Stimulated activated CD8-positive, alpha-beta memory T cell treated with anti-CD3 and anti-CD28 coated beads, Interleukin-12 subunit alpha, Interleukin-12 subunit beta, amount 100 ng/mL, for 1 hour (primary cell): ENCODE results near the gene TRIM40.
A peak's percentile ranks its signal among the peaks of the same experiment; 100 is the strongest.
"Not testable (repeated sequence)": the region's sequence is repeated elsewhere in the genome, so short reads cannot be mapped to it uniquely, and the experiment has no call there.

ENCODE experiments used
- DNase-seq: peaks from one replicate; pipeline ENCODE4 v3.0.0-alpha.2; 2020; ENCODE audit warnings: low read depth

Gene TRIM40

DNA sequence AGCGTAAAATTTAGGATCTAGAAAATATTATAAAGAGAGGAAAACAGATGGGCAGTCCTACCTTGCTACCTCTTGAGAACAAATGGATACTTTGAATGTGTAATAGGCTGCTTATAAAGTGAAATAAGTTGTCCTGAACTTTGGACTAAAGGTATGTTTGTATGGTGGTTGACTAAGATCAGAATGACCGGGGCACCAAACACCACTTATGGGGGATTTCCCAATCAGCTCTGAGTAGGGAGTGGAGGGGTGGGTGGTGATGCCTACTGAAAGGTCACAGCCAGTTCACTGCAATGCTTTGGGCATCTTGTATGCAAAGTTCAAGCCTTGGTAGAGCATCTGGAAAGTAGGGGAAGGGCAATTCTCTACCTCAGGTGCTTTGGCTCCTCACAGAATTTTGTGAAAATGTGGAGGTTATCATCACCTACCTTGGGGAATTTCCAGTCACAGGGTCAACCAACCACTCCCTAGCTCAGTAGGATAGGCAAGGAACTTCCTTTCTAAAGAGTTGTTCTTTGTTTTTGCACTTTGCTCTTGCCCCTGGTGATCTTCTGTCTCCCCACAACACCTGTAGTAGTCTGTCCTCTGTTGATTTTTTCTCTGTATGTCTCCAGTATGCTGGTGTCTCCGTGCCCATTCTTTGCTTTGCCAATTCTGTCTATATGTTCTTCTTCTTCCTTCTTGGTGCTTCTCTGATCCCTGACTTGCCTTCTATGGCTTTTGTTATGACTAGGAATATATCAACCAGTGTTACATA lies 22.8 kb upstream of the TRIM40 start, which contains the start of gene TRIM31:
Gene TRIM31 (minus strand): TSS at position 88 of the 757 bp plus-strand sequence. CDS start 285 bp downstream, outside the sequence.
- no peak for DNase-seq

DNA sequence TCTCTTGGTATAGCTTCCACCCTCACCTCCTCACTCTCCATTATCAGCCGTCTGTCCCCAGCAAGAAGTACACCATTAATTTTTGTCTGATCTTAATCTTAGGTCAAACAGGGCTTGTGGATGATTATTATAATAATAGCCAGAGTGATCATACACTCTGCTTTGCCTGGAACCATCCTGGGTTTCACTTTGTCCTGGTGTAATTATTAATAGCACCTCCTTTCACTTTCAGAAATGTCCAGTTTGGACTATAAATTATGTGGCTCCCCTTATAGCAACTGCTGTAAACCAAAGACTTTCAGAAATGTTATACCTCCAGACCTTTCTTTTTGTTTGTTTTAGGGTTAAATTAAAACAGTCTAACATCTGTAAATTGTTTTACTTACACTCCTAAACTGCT lies 22.1 kb upstream of the TRIM40 start:
- DNase-seq, result no peak

DNA sequence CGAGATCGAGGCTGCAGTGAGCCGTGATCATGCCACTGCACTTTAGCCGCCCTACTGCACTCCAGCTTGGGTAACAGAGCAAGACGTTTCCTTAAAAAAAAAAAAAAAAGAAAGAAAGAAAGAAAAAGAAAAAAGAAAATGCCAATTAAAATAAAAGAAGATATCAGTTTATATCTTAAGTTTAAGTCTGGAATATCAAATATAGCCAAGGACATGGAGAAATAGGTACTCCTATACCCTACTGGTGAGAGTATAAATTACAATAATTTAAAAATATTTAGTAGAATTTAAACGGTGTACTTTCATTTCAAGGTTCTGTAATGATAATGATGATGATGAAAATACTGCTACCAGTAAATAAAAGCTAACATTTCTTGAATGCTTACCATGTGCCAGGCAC lies 19.2 kb upstream of the TRIM40 start:
- DNase-seq, result no peak

DNA sequence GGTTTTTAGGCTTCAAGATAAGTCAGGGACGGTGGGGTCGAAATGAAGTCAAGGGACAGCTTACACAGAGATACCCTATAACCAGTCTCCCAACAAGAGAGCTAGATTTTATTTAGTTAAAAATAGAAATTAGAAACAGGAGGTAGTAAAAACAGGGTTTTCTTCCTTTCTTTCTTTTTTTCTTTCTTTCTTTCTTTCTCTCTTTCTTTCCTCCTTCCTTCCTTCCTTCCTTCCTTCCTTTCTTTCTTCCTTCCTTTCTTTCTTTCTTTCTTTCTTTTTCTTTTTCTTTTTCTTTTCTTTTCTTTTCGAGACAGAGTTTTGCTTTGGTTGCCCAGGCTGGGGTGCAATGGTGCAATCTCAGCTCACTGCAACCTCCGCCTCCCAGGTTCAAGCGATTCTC lies 17.2 kb upstream of the TRIM40 start:
- not testable (repeated sequence) for DNase-seq

DNA sequence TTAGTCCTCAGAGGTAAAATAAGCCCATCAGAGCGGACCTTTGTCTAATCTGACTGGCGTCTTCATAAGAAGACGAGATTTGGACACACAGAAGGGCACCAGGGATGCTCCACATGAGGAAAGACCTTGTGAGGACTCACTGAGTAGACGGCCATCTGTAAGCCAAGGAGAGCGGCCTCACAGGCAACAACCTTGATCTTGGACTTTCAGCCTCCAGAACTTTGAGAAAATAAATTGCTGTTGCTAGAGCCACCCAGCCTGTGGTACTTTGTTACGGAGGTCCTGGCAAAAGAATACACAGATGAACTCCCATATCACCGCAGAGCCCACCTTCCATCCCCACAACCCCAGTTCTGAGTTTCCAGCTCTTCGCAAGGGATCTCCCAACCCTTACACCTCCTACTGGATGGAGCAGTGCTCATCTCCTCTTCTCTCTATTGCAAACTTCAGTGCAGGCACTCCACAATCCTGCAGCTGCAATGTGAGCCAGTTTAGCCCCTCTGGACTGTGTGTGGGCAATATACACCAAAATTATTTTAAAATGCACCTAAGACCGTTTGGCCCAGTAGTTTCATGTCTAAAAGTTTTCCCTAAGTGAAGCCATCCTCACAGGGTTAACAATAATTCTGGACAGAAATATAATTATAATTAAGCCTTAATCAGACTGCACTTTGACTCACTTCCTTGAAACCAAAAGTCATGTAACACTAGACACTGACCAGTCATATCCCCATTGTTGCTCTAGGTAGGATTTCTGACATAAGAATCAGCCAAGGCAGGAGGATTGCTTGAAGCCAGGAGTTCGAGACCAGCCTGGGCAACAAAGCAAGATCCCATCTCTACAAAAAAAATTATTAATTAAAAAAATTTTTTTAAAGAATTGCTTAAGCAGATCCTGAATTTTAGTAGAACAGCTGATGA lies 14.2 kb upstream of the TRIM40 start:
- no peak for DNase-seq

DNA sequence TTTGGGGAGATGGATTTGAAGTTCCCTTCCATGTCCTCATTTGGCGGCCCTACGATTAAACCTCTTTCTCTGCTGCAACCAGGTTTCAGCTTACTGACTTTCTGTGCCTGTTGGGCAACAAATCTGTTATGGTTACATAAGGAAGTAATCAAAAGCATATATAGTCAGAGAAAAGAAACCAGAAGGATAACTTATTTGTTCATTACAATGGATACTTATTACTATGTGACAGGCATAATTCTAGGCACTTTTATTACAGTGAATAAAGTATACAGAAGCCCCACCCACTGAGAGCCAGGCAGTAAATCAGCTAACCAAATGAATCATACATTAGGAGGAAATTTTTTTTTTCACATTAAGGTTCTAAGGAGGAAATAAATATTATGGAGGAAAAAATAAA lies 13.4 kb upstream of the TRIM40 start:
- no peak for DNase-seq

DNA sequence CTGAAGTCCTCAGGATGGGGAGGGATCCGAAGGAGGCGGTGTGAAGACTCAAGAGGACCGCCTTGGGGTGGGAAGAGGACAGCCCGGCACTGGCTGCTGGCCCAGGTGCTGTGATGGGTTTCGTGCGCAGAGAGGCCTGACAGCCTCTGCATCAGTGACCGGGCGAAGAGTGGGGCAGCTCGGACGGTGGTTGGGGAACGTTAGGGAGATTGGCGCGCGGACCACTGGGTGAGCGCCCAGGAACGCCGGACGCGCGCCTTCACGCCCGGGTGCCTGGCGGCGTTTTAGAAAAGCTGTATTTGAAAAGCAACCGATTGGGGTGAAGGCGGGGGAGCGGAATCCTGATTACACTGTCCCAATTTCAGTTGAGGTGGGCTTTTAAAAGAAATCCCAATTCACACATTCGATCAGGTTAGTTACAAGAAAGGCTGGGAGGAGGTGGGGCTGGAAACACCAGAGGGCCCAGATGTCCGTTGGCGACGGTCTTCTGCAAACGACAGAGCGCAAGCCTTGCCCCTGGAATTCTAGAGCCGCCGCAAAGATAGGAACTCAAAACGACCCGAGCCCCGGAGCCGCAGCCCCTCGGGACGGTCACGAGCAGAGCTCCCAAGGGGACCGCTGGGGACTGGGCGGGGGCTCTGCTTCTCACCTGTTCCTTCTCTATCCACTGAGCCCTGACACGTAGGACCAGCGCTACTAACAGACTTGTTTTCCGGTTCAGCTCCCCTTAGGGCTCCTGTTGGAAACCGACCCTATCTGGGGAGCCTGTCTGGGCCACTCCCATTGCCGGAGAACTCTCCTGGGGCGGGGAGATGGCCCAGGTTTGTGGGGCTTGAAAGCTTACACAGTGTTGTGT lies 8.5 kb upstream of the TRIM40 start:
- DNase-seq, result no peak

DNA sequence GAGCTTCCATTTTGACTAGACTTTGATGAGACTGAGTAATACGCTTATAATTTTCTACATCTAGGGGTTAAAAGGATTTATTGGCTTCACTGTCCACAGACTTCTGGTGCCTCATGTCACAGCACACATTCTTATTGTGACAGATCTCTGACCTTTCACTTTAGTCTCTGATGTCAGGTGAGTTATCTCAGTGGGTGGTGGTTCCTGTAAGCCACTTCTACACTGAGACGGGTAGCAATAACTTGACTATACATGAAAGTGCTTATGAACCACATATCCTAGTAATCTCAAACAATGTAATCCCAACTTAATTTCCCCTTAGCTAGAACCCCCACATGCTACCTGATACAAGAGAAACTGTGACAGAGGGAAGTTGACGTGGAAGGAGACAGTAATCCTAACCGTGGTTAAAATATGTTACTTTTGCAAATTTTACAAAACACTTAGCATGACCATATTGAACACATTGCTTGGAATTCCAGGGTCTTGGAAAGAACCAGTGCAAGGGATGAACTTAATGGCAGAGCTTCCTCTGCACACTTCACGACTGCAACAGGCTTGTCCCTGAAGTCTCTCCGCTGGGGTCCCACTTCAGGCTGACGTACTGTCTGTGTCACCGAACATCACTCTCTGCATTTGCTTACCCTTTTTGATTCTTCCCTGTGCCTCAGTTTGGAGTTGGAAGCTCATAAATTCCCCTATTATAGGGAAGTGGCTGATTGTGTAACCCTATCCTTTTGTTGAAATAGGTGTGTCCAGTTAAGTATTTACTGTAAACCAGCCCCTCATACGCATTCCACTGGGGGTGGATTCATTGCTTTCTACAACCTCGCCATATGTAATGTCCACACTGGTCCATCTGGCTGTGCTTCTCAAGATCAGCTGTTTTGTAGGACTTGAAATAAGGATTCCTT lies 6.4 kb upstream of the TRIM40 start:
- DNase-seq, result no peak

DNA sequence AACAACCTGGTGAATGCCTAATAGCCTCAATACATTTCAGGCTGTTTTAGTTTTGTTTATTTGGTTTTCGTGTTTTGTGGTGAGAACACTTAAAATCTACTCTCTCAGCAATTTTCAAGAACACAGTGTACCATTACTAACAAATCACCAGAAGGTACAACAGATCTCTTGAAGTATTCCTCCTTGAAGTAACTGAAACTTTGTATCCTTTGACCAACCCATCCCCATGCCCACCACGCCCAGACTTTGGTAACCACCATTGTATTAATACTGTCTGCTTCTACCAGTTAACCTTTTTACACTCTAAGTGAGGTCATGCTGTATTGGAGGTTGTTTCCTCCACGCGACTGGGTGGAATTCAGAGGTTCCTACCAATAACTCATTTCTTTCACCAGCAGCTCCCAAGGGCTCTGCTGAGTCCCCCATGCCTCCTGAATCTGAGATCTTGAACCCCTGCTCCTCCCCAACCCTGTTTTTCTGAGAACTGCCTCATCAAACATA lies 5.7 kb upstream of the TRIM40 start:
- no peak for DNase-seq

DNA sequence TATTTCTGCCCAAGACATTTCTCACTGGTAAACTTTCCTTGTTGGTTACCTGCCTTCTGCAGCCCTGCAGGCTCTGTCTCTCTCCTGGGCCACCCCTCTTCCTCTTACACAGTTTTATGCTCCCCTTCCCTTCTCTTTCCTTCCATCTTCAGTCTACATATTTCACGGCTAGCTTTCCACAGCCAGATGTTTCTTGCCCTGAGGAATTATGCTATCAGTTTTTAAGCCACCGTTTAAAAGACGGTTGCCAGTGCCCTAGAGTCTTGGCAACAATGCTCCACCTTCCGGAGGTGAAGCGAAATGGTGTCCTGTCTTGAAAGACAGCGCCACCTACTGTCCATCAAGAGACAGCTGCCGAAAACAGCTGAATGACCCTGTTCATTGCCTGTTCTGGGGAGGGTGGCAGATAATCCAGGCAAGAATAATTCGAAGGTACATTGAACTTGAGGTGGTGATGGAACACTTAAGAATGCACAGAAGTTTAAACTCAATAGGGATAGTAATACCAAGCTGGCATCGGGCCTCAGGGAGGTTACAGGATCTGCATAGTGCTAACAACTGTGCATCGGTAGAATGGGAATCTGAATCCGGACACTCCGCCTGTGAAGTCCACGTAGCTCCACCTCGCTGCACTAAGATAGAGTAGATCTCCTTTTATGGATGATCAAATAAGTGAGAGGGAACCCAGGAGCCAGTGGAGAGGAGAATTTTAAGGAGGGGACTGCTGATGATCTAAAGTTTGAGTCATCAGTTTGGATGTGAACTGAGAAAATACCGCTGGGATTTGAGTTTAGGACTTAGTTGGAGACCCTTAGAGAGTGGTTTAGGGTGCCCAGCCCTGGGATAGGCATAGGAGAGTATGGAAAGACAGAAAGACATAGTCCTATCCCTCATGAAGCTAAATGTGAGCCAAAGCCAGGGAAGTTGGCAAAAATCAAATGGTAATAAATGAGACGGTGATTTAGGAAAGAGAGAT lies 4.8 kb upstream of the TRIM40 start:
- DNase-seq, result peak; percentile 57

DNA sequence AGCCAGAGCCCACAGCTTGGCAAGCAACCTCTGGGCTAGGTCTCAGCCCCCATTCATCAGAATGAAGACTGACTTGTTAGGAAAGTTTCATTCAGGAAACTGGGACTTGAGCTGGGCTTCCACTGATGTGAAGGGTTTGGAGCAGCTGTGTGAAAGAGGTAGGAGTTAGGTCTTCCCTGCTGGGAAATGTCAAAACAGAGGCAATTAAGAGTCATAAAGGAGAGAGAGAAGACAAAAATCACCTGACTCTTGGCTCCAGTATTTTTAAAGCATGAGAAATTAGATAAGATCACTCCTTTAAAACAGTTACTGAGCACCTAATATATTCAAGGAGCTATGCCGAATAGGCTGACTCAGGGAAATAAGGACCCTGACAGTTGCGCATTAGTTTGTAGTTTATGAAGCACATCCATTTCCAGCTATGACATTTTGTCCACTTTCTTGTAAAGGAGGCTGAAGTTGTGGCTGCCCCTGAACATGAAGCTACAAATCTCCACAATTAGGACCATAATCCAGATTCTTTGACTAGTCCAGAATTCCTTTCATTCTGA lies 3.9 kb upstream of the TRIM40 start:
- DNase-seq, result no peak

DNA sequence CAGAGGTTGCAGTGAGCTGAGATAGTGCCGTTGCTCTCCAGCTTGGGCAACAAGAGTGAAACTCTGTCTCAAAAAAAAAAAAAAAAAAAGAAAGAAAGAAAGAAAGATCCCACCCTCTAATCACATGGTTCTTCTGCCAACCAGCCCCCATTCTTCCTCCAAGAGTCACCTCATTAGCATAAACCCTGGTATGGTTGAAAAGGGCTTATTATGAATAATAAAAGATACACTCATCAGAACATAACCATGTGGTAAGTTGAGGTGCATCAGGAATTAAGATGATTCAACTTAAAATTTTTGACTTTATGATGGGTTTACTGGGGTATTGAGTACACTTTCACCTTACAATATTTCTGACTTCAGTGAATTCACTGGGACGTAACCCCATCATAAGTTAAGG lies 793 bp upstream of the TRIM40 start:
- DNase-seq, result no peak

DNA sequence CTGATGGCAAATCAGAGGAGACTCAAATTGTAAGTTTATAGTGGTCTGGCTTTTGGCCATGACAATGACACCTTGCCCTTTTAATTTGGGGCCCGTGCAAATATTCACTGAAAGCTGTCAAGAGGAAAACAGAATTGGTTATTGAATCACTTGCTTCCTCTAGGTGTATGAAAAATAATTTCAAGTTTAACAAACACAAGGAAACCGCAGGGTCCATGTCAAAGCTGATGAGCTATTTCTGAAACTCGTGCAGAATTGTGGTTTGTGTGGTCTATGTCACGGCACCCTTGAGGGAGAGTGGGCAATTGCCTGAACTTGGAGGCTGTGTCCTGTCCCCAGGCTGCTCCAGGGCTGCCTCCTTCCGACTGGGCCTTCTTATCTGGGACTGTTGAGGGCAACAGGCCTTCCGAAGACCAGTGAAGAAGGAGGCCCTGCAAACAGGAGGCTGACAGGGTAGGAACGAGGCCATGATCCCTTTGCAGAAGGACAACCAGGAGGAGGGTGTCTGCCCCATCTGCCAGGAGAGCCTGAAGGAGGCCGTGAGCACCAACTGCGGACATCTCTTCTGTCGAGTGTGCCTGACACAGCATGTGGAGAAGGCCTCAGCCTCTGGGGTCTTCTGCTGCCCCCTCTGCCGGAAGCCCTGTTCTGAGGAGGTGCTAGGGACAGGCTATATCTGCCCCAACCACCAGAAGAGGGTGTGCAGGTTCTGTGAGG lies 788 bp downstream of the TRIM40 start:
- DNase-seq, result no peak

DNA sequence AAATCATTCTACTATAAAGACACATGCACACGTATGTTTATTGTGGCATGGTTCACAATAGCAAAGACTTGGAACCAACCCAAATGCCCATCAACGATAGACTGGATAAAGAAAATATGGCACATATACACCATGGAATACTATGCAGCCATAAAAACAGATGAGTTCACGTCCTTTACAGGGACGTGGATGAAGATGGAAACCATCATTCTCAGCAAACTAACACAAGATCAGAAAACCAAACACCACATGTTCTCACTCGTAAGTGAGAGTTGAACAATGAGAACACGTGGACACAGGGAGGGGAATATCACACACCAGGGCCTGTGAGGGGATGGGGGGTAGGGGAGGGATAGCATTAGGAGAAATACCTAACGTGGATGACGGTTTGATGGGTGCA lies 4.3 kb downstream of the TRIM40 start:
- DNase-seq, result not testable (repeated sequence)

DNA sequence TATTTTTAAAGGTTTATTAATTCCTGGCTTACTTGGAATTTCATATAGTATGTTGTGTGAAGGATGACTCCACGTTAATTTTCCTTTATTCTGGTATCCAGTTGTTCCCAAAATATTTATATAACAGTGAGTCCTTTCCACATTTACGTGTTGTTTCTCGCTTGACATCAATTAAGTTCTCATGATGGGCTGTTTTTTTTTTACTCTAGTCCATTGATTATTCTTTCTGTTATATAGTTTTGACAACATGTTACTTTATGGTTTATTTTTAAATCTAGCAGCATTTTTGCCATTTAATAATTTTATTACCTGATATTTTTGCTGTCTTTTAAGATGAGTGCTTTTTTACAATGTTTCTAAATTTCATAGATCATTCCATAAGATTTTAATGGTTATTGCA lies 6.7 kb downstream of the TRIM40 start:
- DNase-seq, result no peak

DNA sequence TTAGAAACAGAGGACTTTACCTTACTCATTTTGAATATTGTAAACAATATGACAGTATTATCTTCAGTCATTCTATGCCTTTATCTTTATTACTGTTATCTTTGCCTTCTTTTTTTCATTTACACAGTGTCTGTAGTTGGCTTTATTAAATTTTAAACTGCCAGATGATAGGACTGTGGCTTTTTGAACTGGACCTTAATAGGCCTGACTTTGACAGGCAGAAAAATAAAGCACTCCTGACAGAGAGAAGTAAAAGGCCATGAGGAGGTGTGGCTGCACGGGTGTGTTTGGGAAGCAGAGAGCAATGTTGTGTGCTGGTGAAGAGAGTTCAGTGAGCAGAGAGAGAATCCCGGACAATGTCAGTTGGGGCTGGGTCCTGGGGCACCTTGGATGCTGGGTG lies 7.8 kb downstream of the TRIM40 start:
- no peak for DNase-seq

DNA sequence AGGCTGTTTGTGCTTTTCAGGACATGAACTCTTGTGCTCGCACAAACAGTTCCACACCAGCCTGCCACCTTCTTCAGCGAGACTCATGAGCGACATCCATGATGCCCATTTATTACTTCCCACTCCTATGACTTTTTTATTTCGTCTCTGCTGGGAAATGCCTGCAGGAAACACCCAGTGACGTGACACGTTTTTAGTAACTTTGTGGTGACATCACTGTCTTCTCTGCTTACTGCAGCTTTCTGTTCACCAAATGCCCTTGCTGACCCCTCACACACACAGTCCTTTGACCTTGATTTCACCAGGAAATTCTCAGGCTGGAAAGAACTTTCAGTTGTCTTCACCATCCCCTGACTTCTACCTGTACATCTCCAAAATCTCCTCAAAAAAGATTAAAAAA lies 8.9 kb downstream of the TRIM40 start:
- no peak for DNase-seq

DNA sequence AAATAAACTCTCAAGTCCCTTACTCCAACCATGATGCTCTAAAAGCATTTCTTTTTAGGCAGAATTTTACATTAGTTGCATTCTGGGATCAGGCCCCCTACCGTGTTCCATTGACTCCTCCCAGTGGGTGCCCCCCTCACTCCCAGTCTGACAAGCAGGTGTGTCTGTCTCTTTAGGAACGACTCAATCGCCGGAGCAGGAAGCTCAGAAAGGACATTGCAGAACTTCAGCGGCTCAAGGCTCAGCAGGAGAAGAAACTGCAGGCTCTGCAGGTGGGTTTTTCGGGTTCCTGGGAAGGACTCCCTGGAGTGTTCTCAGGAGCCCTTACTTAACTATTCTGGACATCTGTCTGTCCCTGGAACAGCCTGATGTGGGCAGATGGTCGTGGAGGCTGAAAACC lies 9.9 kb downstream of the TRIM40 start:
- DNase-seq, result no peak

DNA sequence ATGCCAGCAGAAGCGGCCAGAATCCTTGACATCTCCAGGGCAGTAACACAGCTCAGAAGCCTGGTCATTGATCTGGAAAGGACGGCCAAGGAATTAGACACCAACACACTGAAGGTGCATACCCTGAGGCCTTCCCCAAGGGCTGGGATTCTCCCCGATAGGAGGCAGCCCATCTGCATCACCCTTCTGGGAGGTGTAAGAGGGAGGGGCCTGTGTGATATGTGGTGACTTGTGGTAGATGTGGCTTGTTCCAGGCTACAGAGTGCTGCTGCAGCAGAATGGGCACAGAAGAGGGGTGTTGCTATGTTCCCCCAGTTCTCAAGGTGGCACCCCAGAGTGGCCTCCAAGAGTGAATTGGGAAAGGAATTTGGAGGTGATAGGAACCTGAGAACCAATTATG lies 11.2 kb downstream of the TRIM40 start:
- no peak for DNase-seq
